ENCODE results near the gene CYP2J2.
"Not testable (repeated sequence)": the region's sequence is repeated elsewhere in the genome, so short reads cannot be mapped to it uniquely, and the experiment has no call there.

The CYP2J2 gene

DNA sequence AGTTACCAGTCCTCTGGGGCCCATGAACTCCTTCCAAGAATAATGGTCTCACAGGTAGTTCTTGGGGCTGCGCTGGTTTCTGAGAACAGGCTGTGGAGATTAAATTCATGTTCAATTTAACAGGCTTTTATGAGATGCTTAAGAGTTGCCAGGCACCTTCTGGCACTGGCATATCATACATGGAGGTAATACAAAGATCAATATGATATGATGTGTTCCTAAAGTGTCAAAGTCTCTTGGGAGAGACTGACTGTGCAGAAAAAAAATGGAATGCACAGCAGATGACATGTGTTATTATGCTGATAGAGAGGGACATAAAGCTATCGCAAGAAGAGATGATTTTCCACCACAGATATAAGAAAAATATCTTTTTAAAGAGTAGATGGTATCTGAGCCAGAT is 6.8 kb downstream of the CYP2J2 start:
- no peak for DNase-seq (ENCODE audit: low read depth in 2 of 2)

GRCh38 chr1:59917785-59918180 is 8.8 kb downstream of the CYP2J2 start:
- DNase-seq (ENCODE audit: low read depth in 2 of 2): no peak

DNA sequence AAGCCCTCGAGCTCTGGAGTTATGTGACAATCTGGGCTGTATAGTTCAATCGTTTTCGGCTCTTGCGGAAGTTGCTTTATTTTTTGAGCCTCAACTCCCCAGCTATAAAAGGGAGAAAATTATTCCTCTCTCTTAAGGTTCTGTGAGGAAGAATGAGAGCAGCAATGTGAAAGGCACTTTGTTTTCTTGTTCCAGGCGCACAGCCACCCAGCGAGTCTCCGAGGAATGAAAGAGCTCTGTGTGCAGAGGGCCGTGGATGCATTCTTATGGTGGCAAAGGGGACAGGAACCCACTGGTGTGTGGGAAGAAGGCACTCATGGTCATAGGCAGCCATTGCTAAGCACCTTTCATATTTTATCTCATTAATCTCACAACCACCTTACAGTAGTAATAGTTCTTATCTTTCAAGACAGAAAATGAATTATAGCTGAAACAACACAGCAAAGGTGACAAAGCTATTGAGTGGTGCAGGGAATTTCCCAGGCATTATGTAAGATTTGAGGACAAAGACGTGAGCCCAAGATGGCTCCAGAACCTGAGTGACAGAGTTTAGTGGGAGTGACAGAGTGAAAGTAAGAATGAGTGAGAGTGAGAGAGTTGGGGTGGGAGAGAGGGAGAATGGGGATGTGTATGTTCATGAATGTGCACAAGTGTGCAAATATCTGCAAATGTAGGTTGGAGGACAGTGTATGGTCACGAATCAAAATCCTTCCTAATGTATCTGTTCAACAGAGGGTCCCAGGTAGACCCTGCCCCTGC is 9.4 kb downstream of the CYP2J2 start:
- no peak for DNase-seq (ENCODE audit: low read depth in 2 of 2)

DNA sequence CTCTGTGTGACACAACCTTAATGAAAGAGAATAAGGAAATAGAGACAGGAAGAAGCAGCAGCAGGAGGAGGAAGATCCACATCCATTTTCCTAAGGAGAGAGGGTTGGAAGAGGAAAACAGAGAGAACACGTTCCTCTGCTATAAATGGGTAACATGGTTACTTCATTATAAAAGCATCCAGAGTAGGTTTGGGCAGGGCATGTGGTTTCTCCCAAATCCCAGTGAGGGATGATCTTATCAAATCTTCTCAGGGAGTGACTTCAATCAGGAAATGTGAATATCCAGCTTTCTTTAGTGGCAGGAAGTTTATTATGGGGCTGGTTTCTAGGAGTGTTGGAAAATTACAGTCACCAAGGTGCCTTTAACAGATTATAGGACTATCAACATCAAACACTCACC is 11.1 kb downstream of the CYP2J2 start:
- no peak for DNase-seq (ENCODE audit: low read depth in 2 of 2)

- not testable (repeated sequence) for DNase-seq (ENCODE audit: low read depth in 2 of 2)
Observed at GRCh38 chr1:59914791-59915286, 11.7 kb downstream of the CYP2J2 start.

DNA sequence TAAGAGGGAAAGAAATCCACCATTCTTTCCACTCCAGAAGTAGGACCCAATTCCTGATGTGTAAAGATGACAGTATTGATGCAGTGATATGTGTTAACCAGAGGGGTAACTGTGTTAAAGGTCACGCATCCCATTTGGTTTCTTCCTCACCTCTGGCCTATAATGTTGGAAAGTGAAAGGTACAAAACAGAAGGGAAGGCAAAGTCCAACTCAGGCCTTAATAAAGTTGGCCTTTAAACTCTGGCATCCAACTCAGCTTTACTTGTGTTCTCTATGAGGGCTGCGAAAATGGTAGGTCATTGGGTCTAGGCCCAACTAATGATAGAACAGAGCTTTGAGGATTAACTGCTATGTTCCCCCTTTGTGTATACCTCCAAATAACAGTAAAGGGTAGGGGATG is 17.9 kb downstream of the CYP2J2 start:
- no peak for DNase-seq (ENCODE audit: low read depth in 2 of 2)

- no peak for DNase-seq (ENCODE audit: low read depth in 2 of 2)
Observed at GRCh38 chr1:59908084-59908483, 18.5 kb downstream of the CYP2J2 start.

DNA sequence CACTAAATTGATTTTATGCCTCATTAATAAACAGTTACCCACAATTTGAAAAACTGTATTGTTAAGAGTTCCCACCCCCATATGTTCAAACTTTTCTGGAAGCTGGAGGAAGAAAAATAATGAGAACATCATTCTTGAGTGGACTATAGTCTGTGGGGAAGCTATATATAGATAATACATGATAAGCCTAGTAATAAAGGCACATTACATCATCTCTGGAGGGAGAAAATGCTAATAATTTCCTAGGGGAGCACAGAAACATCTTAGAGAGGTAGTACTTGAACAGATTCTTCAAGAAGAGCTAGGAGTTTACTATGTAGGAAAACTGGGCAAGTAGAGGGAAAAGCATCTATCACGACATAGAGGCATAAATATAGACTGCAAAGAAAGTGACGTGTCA is 19.6 kb downstream of the CYP2J2 start:
- DNase-seq (ENCODE audit: low read depth in 2 of 2): no peak

- no peak for DNase-seq (ENCODE audit: low read depth in 2 of 2)
Observed at GRCh38 chr1:59903141-59903754, 23.3 kb downstream of the CYP2J2 start.

GRCh38 chr1:59901770-59902388 is 24.7 kb downstream of the CYP2J2 start:
- DNase-seq (ENCODE audit: low read depth in 2 of 2): no peak

- no peak for DNase-seq (ENCODE audit: low read depth in 2 of 2)
Observed at GRCh38 chr1:59900640-59901039, 25.9 kb downstream of the CYP2J2 start.

DNA sequence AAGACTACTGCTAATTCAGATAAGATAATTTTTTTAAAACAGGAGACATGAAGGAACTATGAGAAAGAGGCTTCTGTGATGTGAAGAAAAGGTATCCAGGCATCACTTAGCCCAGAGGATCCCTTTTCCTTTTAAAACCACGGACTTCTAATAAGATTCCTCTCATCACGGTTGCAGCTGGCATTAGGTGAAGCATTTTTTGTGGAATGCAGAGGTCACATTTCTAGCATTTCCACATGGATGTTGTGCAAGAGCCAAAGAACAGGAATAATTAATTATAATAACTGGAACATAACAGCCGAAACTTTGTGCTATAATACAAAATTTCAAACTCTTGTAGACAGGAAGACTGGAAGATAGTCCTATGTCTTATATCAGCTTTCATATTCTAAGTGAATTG is 27.6 kb downstream of the CYP2J2 start:
- DNase-seq (ENCODE audit: low read depth in 2 of 2): peak in 1 of 2 experiments; percentile 1

GRCh38 chr1:59897165-59897564 is 29.4 kb downstream of the CYP2J2 start:
- DNase-seq (ENCODE audit: low read depth in 2 of 2): no peak

- DNase-seq (ENCODE audit: low read depth in 2 of 2): no peak
Observed at GRCh38 chr1:59892841-59893811, 33.4 kb downstream of the CYP2J2 start.

- no peak for DNase-seq (ENCODE audit: low read depth in 2 of 2)
Observed at GRCh38 chr1:59885160-59885832, 41.3 kb downstream of the CYP2J2 start.

GRCh38 chr1:59880735-59881134 is 45.8 kb downstream of the CYP2J2 start:
- no peak for DNase-seq (ENCODE audit: low read depth in 2 of 2)

DNA sequence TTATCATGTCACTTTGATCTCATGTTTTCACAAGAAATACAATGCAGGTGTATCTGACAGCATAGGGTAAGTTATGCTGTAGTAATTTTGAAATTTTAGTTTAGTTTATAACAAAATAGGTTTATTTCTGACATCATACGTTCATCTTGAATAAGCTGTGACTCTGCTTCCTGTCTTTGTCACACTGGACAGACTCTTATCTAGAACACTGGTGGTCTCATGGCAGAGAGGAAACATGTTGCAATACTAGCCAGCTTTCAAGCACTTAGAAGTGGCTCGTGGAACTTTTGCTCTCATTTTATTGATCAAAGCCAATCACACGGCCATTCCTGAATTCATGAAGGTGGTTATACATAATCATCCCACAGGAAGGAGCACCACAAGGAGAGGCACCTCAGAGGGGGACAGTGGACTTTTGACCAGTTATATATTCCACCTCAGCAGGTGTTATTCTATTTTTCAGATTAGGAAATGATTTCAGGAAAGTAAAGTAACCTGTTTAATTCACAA is 46.5 kb downstream of the CYP2J2 start:
- DNase-seq (ENCODE audit: low read depth in 2 of 2): no peak

DNA sequence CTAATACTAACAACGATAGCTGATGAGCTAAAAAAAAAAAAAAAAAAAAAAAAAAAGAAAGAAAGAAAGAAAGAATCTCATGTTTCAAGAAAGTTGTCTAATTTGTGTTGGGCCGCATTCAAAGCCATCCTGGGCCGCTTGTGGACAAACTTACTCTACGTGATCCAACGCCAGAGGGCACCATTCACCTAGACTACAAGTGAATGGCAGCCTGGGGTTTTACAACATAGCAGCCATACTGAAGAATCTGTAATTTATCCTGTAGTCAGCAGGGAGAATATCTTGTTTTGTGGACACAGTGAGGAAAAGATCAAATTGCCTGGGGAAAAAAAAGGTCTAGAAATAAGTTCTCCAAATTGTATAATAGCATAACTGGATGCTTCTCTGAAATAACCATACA is 47.0 kb downstream of the CYP2J2 start:
- DNase-seq (ENCODE audit: low read depth in 2 of 2): peak; percentile 2 to 17

GRCh38 chr1:59878370-59878769 is 48.2 kb downstream of the CYP2J2 start:
- DNase-seq (ENCODE audit: low read depth in 2 of 2): no peak

- DNase-seq (ENCODE audit: low read depth in 2 of 2): no peak
Observed at GRCh38 chr1:59877108-59877682, 49.4 kb downstream of the CYP2J2 start.

- no peak for DNase-seq (ENCODE audit: low read depth in 2 of 2)
Observed at GRCh38 chr1:59871746-59872145, 54.8 kb downstream of the CYP2J2 start.
